ENCODE results near the gene SUFU. TPM values are rescaled to one million over a fixed set of nuclear protein-coding genes. Genes with fewer than 3 reads are reported as not detected.

SUFU gene
- total RNA-seq, 1 donor from 2014 or later: 11.5 TPM

- no peaks in the 10 kb centered on the region for H3K79me2 ChIP-seq (ENCODE audit: low read depth)
- H3K4me1 ChIP-seq: peaks cover 61% of the 10 kb centered on the region
- H3K4me3 ChIP-seq: no peak overlapping the region
- no peaks in the 10 kb centered on the region for H4K20me1 ChIP-seq (ENCODE audit: low read depth)
- H3K27ac ChIP-seq: no peak overlapping the region
- H3K27me3 ChIP-seq: no peaks in the 10 kb centered on the region
- H3K36me3 Mint-ChIP-seq: peaks cover 12% of the 10 kb centered on the region
- DNase-seq (ENCODE audit: low spot score): no peak
- no peaks in the 10 kb centered on the region for H3K9me3 ChIP-seq (ENCODE audit: low read depth)
- peak overlapping the region; percentile 55 for H3K27ac Mint-ChIP-seq
- H3K4me2 ChIP-seq: no peak overlapping the region
- H3K9ac ChIP-seq: no peak overlapping the region
- no peaks in the 10 kb centered on the region for H3K36me3 ChIP-seq
- no peak for TF ChIP-seq EZH2 (IDR thresholded peaks at IDR 0.05)
- TF ChIP-seq CTCF (IDR thresholded peaks at IDR 0.05): no peak
- no peak for TF ChIP-seq EZH2phosphoT487 (IDR thresholded peaks at IDR 0.05)
- no peaks in the 10 kb centered on the region for H3K9me3 Mint-ChIP-seq
- H2AFZ ChIP-seq (replicated peaks): no peak overlapping the region
- peaks cover 73% of the 10 kb centered on the region for H3K4me1 Mint-ChIP-seq
- H3F3A ChIP-seq (ENCODE audit: low read depth): peaks cover 52% of the 10 kb centered on the region
- peaks cover 16% of the 10 kb centered on the region for H3K27me3 Mint-ChIP-seq (ENCODE audit: insufficient read depth, low read depth)
- H3K4me3 Mint-ChIP-seq: peak overlapping the region; percentile 0
Observed at GRCh38 chr10:102631525-102632393, 128.0 kb downstream of the SUFU start.

- Histone ChIP-seq H3K27ac (no peak overlapping the region), H3K4me1 (peaks cover 53% of the 10 kb centered on the region), H3K27me3 (no peaks in the 10 kb centered on the region), H3K79me2 (ENCODE audit: low read depth) (no peaks in the 10 kb centered on the region), H3K4me3 (no peak overlapping the region), H3K9ac (no peak overlapping the region), H3K9me3 (ENCODE audit: low read depth) (no peaks in the 10 kb centered on the region), H3K4me2 (no peak overlapping the region), H3F3A (ENCODE audit: low read depth) (peaks cover 47% of the 10 kb centered on the region), H2AFZ (replicated peaks) (no peak overlapping the region), H4K20me1 (ENCODE audit: low read depth) (no peaks in the 10 kb centered on the region), H3K36me3 (no peaks in the 10 kb centered on the region)
- no peak for DNase-seq (ENCODE audit: low spot score)
- TF ChIP-seq EZH2 (IDR thresholded peaks at IDR 0.05): no peak
- TF ChIP-seq CTCF (IDR thresholded peaks at IDR 0.05): no peak
- TF ChIP-seq EZH2phosphoT487 (IDR thresholded peaks at IDR 0.05): no peak
- no peaks in the 10 kb centered on the region for H3K9me3 Mint-ChIP-seq
- peak overlapping the region; percentile 12 for H3K4me3 Mint-ChIP-seq
- H3K27me3 Mint-ChIP-seq (ENCODE audit: insufficient read depth, low read depth): peaks cover 16% of the 10 kb centered on the region
- peaks cover 65% of the 10 kb centered on the region for H3K4me1 Mint-ChIP-seq
- peak overlapping the region; percentile 78 for H3K27ac Mint-ChIP-seq
- peaks cover 9% of the 10 kb centered on the region for H3K36me3 Mint-ChIP-seq
Observed at GRCh38 chr10:102632394-102633111, 128.8 kb downstream of the SUFU start.

- H3K4me1 ChIP-seq: peaks cover 45% of the 10 kb centered on the region
- no peak overlapping the region for H3K27ac ChIP-seq
- DNase-seq (ENCODE audit: low spot score): no peak
- H3K36me3 ChIP-seq: no peaks in the 10 kb centered on the region
- H4K20me1 ChIP-seq (ENCODE audit: low read depth): no peaks in the 10 kb centered on the region
- H3K9me3 Mint-ChIP-seq: no peaks in the 10 kb centered on the region
- H3K4me3 ChIP-seq: no peak overlapping the region
- no peaks in the 10 kb centered on the region for H3K9me3 ChIP-seq (ENCODE audit: low read depth)
- peaks cover 47% of the 10 kb centered on the region for H3F3A ChIP-seq (ENCODE audit: low read depth)
- H3K9ac ChIP-seq: no peak overlapping the region
- peaks cover 8% of the 10 kb centered on the region for H3K36me3 Mint-ChIP-seq
- H3K4me1 Mint-ChIP-seq: peaks cover 57% of the 10 kb centered on the region
- H3K27me3 Mint-ChIP-seq (ENCODE audit: insufficient read depth, low read depth): peaks cover 15% of the 10 kb centered on the region
- no peak overlapping the region for H3K4me2 ChIP-seq
- H3K27me3 ChIP-seq: no peaks in the 10 kb centered on the region
- no peak overlapping the region for H2AFZ ChIP-seq (replicated peaks)
- H3K79me2 ChIP-seq (ENCODE audit: low read depth): no peaks in the 10 kb centered on the region
- H3K4me3 Mint-ChIP-seq: peak overlapping the region; percentile 12
- TF ChIP-seq CTCF (IDR thresholded peaks at IDR 0.05): no peak
- no peak for TF ChIP-seq EZH2phosphoT487 (IDR thresholded peaks at IDR 0.05)
- TF ChIP-seq EZH2 (IDR thresholded peaks at IDR 0.05): no peak
- peak overlapping the region; percentile 78 for H3K27ac Mint-ChIP-seq
Observed at GRCh38 chr10:102633287-102633686, 129.5 kb downstream of the SUFU start.
